Stimulated activated CD4-positive, alpha-beta T cell treated with anti-CD3 and anti-CD28 coated beads, Interleukin-2, amount 100 ng/mL, for 4 hours (primary cell): Measurements from ENCODE around the gene IFT88.

Experiments
- DNase-seq: peaks from one replicate; pipeline ENCODE4 v3.0.0-alpha.2; 2020; ENCODE audit warnings: low read depth

The IFT88 gene

GRCh38 chr13:20566898-20567874 lies at the start of gene IFT88:
IFT88 (plus strand) TSS chr13:20567157; CDS start chr13:20574386, 7,229 bp downstream.
- peak; percentile 74 for DNase-seq

GRCh38 chr13:20518660-20519100 lies 48.3 kb upstream of the IFT88 start:
- DNase-seq: no peak

GRCh38 chr13:20519875-20520274 lies 47.1 kb upstream of the IFT88 start:
- DNase-seq: no peak

GRCh38 chr13:20521364-20522115 lies 45.4 kb upstream of the IFT88 start:
- DNase-seq: no peak

GRCh38 chr13:20525144-20525600 lies 41.8 kb upstream of the IFT88 start:
- no peak for DNase-seq

GRCh38 chr13:20525601-20526544 lies 41.1 kb upstream of the IFT88 start, which contains the start of gene CRYL1:
CRYL1 (minus strand) TSS chr13:20525857; CDS start chr13:20525794, 63 bp downstream.
- DNase-seq: peak; percentile 59

- no peak for DNase-seq
These were observed 40.3 kb upstream of the IFT88 start for GRCh38 chr13:20526664-20527063.

GRCh38 chr13:20528452-20528851 lies 38.5 kb upstream of the IFT88 start:
- no peak for DNase-seq

GRCh38 chr13:20534038-20534608 lies 32.8 kb upstream of the IFT88 start:
- DNase-seq: no peak

- DNase-seq: no peak
These were observed 30.0 kb upstream of the IFT88 start for GRCh38 chr13:20536992-20537391.

GRCh38 chr13:20544201-20544923 lies 22.6 kb upstream of the IFT88 start:
- DNase-seq: no peak

GRCh38 chr13:20546556-20546955 lies 20.4 kb upstream of the IFT88 start:
- DNase-seq: no peak

- DNase-seq: no peak
These were observed 19.5 kb upstream of the IFT88 start for GRCh38 chr13:20547479-20547908.

- no peak for DNase-seq
These were observed 16.2 kb upstream of the IFT88 start for GRCh38 chr13:20550799-20551198.

GRCh38 chr13:20553311-20553710 lies 13.6 kb upstream of the IFT88 start:
- DNase-seq: no peak

- DNase-seq: no peak
These were observed 8.0 kb upstream of the IFT88 start for GRCh38 chr13:20558982-20559381.

GRCh38 chr13:20559659-20560356 lies 7.1 kb upstream of the IFT88 start:
- DNase-seq: no peak

- no peak for DNase-seq
These were observed 5.2 kb upstream of the IFT88 start for GRCh38 chr13:20561741-20562140.

GRCh38 chr13:20565115-20565736 lies 1.7 kb upstream of the IFT88 start:
- no peak for DNase-seq
